ENCODE measurements around the gene ELAVL1.

Gene ELAVL1

DNA sequence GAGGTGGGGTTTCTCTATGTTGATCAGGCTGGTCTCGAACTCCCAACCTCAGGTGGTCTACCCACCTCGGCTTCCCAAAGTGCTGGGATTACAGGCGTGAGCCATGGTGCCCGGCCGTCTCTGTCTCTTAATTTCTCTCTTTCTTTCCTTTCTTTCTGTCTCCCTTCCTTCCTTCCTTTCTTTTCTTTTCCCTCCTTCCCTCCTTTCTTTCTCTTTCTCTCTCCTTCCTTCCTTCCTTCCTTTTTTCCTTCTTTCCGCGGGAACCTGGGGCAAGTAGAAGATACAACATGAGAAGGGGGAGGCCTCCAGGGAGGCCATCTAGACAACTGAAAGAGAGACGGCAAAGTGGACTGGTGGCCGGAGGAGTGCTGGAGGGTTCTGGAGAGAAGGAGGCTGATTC lies 15.2 kb upstream of the ELAVL1 start:
- no peak for DNase-seq

- no peak for DNase-seq
Observed at GRCh38 chr19:8017808-8018207, 12.4 kb upstream of the ELAVL1 start.

DNA sequence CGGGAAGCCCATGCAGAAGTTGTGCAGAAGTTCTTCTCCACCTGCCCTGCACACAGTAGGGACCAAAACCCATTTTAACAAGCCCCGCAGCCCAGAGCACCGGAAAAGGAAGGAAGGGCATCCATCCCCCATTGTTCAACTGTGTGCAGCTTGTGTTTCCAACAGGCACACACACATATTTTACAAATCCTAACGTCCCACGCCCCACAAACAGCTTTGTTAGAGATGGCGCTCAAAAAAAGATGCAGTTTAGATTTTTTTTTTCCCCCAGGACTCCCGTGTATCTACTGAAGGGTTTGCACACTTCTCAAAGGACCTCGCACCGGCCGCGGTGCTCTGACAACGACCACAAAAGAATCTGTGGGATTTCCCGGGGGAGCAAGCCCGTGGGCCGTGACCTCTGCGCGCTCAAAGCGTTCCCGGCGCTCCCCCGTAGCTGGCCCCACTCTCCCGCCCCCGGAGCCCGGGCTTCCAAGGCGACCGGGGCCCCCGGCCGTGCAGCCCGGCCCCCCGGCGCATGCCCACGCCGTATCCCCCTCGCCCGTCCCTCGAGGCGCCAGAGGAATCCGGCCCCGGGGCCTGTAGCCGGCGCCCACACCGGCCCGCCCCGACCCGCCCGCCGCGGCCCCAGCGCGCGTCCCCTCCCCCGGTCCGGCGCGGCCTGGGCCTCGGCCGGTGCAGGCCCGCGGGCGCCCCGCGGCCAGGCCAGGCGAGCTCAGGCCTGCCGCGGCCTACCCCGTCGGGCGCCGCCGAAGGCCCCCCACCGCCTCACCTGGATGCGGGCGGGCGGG lies 523 bp downstream of the ELAVL1 start:
- no peak for DNase-seq

GRCh38 chr19:8004001-8004400 lies 1.4 kb downstream of the ELAVL1 start:
- DNase-seq: no peak

GRCh38 chr19:8001995-8002849 lies 3.2 kb downstream of the ELAVL1 start:
- DNase-seq: no peak

DNA sequence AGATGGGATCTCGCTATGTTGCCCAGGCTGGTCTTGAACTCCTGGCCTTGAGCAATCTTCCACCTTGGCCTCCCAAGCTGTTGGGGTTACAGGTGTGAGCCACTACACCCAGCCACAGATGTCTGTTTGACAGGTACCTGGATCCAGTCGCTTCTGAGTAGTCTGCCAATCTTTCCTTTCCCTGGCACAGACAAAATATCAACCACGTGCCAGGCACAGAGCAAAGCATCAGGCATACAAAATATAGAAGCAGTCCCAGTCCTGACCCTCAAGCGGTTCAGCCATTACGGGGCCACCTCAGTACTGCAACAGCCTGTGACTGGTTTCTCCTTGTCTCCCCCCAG lies 3.8 kb downstream of the ELAVL1 start:
- DNase-seq: no peak

DNA sequence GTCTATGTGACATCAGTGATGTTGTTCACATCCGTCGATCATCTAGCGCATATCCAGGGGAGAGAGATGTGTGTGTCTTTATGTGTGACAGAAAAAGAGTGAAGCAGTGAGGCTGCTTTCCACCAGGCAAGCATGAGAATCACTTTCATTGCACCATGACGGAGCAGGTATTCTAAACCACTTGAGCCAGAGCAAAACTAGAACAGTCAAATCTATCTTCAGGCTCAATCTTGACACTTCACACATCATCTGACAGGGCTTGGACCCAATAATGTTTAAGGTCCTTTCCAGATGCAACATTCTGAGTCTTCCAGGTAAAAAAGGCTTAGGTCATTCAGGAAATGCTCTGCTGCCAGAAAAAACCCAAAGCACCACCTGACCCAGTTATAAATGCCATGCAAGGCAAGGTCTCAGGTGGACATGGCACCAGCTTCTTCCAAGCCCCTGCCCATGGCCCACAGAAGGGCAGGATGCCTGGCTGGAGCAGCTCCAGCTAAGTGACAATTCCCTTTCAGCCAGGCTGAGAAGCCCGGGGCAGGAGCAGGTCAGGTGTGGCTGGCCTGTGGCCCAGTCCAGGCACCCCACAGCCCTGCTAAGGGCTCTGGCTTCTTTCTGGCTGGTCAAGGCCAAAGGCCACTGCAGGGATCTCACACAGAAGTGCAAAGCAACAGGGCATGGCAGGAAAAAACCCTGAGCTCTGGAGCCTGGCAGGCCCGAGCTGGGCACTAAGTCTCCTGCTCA lies 5.0 kb downstream of the ELAVL1 start:
- no peak for DNase-seq

GRCh38 chr19:7999376-7999775 lies 6.1 kb downstream of the ELAVL1 start:
- DNase-seq: no peak

DNA sequence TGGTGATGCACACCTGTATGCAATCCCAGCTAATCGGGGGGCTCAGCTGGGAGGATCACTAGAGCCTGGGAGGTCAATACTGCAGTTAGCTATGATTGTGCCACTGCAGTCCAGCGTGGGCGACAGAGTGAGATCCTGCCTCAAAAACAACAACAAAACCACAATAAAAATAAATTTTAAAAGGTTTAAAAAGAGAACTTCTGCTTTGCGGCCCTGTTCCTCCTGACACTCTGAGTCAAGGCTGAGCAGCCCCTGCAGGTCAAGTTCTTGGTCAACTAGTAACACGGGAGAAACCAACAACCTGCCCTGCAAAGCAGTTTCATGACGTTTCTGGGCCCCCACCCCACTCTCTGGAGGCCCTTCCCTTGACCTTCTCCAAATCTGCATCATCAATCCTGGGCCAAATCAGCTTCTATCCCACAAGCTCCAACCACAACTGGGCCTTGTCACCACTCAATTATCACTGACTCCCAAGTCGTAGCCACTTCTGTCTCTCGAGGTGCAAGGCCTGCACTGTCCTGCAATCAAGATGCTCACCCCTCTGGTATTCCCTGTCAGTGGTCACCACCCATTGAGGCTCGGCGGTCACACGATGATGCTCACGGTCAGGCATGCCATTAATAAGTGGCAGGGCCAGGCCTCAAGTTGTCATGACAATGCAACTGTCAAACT lies 7.5 kb downstream of the ELAVL1 start:
- DNase-seq: no peak

DNA sequence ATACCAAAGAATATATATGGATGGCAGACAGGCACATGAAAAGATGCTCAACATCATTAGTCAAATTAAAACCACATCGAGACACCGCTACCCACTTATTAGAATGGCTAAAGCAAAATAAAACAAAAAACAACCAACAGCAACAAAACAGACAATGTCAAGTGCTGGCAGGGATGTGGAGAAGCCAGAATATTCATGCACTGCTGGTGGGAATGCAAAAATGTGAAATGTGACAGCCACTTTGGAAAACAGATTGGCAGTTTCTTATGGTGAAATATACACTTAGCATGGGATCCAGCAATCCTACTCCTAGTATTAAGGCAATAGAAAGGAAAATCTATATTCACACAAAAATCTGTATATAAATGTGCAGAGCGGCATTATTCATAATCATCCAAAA lies 8.6 kb downstream of the ELAVL1 start:
- DNase-seq: no peak

GRCh38 chr19:7995810-7996158 lies 9.7 kb downstream of the ELAVL1 start:
- no peak for DNase-seq

GRCh38 chr19:7994928-7995809 lies 10.3 kb downstream of the ELAVL1 start:
- no peak for DNase-seq

DNA sequence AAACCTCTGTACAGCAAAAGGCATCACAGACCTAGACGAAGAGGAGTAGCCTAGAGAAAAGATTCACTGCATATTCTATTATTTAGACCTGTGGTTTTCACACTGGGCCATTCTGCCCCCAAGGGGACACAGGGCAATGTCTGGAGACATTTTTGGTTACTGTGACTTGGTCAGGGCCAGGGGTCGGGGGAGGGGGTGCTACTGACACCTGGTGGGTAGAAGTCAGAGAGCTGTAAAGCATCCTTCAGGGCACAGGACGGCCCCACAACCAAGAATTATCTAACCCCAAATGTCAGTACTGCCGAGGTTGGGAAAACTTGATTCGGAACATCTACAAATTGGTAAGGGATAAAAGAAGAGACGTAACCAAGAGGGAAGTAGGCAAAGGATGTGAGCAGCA lies 11.3 kb downstream of the ELAVL1 start:
- DNase-seq: no peak

DNA sequence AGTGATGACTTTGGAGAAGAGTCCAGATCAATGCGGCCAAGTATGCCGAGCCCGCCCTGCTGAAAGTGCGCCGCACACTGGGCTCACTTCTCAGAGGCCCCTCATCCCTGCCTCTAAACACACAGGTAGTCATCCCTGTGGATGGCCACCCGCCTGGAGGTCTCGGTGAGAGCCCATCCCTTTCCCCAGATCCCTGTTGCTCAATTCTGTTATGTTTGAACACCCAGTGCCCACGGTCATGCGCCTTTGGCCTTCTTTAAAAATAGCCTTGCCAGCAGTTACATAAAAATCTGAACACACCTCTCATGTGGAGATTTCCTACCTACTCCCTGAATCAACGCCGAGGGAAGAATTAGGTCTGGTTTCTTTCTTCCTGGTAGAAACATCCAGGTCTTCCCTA lies 11.9 kb downstream of the ELAVL1 start:
- DNase-seq: no peak

- DNase-seq: no peak
Observed at GRCh38 chr19:7992575-7992974, 12.9 kb downstream of the ELAVL1 start.

- DNase-seq: no peak
Observed at GRCh38 chr19:7989071-7989575, 16.3 kb downstream of the ELAVL1 start.

DNA sequence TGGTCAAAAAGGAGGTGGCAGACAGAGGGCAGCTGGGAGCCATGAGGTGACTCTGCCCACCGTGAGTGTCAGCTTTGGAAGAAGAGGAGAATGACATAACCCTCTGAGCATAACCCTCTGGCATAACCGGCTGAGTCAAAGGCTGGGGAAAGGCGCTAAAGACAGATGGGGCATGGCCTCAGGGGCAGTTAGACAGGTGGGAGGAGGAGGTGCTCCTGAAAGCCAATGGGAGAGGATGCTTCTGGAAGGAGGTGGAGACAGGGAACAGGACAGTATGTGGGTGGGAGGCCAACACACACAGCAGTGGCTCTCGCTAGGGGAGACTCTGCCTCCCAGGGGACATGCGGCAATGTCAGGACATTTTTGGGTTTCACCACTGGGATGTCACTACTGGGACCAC lies 17.1 kb downstream of the ELAVL1 start:
- DNase-seq: no peak

GRCh38 chr19:7987114-7987768 lies 18.2 kb downstream of the ELAVL1 start:
- DNase-seq: no peak

- DNase-seq: no peak
Observed at GRCh38 chr19:7986321-7987113, 18.9 kb downstream of the ELAVL1 start.

- DNase-seq: no peak
Observed at GRCh38 chr19:7985481-7985911, 19.9 kb downstream of the ELAVL1 start.
